DND-41 (cell line): ENCODE measurements around the gene PDGFB.

ENCODE experiments used
- CTCF ChIP-seq: IDR thresholded peaks from 2 replicates; pipeline ENCODE4 v1.5.1; 2012; ENCODE audit warnings: borderline replicate concordance, low read length, moderate library complexity, mild to moderate bottlenecking; ENCODE audit not compliant: poor library complexity, severe bottlenecking; ENCODE audit errors: extremely low read depth
- EZH2 ChIP-seq: IDR thresholded peaks from 3 replicates; pipeline ENCODE4 v1.6.1; 2012; ENCODE audit warnings: borderline replicate concordance, low read depth, mild to moderate bottlenecking, moderate library complexity, low read length, inconsistent platforms; ENCODE audit not compliant: severe bottlenecking

DNA sequence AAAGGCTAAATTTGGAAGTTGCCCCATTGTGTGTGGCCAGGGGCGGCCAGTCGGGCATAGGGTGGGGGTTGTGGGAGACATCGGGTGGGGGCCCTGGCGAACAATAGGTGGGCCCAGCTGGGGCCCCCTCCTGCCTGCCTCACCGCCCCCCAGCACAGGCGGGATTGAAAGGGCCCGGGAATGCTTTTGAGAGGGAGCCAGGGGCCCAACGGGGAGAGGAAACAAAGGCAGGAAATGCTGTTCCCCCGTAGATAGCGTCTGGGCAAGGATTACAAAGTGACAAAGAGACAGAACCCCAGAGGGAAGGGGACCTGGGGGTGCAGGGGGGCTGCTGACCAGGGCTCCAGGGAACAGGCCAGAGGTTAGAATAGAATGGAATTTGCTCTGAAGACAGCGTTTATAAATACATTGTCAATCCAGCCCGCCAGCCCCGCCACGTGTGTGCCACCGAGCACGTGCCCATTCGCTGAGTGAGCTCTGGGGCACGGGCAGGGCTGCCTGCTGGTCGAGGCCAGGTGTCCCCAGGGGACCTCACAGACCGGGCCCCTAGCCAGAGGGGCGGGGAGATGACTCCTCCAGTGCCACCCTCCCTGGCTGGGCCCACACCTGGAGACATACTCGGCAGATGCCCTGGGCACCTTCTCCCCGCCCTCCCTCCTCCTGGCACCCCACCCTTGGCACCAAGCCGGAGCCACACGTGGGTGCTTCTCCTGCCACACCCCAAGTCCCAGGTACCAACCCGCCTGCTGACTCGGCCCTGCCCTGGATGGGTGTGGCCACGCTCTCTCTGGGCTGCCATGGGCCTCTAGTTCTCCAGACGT is 9.7 kb downstream of the PDGFB start:
- no peak for TF ChIP-seq CTCF
- TF ChIP-seq EZH2, result no peak
